DND-41 (cell line): ENCODE data around the gene HDAC8.

Experiments used
- CTCF ChIP-seq: IDR thresholded peaks from 2 replicates; pipeline ENCODE4 v1.5.1; 2012; ENCODE audit warnings: borderline replicate concordance, low read length, moderate library complexity, mild to moderate bottlenecking; ENCODE audit not compliant: poor library complexity, severe bottlenecking; ENCODE audit errors: extremely low read depth
- EZH2 ChIP-seq: IDR thresholded peaks from 3 replicates; pipeline ENCODE4 v1.6.1; 2012; ENCODE audit warnings: borderline replicate concordance, low read depth, mild to moderate bottlenecking, moderate library complexity, low read length, inconsistent platforms; ENCODE audit not compliant: severe bottlenecking

DNA sequence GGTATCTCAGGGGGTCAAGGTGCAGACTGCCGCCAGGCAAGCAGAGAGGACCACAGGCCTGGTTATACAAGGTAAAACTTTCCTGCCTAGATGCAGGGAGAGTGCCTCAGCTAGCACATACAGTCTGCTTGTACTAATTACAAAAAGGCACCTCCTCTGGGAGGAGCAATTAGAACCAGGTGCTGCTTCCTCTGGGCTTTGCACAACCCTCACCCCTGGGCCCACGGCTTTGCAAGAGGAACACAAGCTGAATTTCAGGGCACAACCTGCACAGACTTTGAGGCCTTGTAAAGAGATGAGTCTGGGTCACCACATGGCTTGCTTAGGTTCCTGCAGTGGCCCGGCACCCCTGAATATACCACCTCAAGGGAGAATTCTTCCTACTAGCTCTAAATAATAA lies 257.8 kb downstream of the HDAC8 start:
- TF ChIP-seq CTCF (no peak), EZH2 (no peak)
